Stimulated activated naive CD8-positive, alpha-beta T cell treated with anti-CD3 and anti-CD28 coated beads, Interleukin-15, amount 100 ng/mL, for 72 hours (primary cell): ENCODE data around the gene MEIOB.
"Not testable (repeated sequence)": the region's sequence is repeated elsewhere in the genome, so short reads cannot be mapped to it uniquely, and the experiment has no call there.

Experiments
- ATAC-seq: fragments of 150-1000 bp; cut with Tn5 transposase; 2 replicates; pipeline ENCODE4 v1.10.0; 2021; ENCODE audit warnings: mild to moderate bottlenecking, moderate library complexity
- DNase-seq, 2 donors: peaks; one replicate each; pipeline ENCODE4 v3.0.0; 2021 to 2022
- H3K27ac Mint-ChIP-seq, 2 donors: one replicate each; pipeline ENCODE4 v1.8.0; 2022; ENCODE audit warnings: mild to moderate bottlenecking in 2 of 2, mixed read lengths in 2 of 2, moderate library complexity in 2 of 2
- H3K27me3 Mint-ChIP-seq: one replicate; pipeline ENCODE4 v1.8.0; 2022; ENCODE audit warnings: mixed read lengths
- H3K4me1 Mint-ChIP-seq: one replicate; pipeline ENCODE4 v1.8.0; 2022; ENCODE audit warnings: mild to moderate bottlenecking, mixed read lengths
- H3K4me3 Mint-ChIP-seq, 2 donors: one replicate each; pipeline ENCODE4 v1.8.0; 2022; ENCODE audit warnings: mild to moderate bottlenecking in 2 of 2, mixed read lengths in 2 of 2, moderate library complexity in 1 of 2
- H3K9me3 Mint-ChIP-seq, 2 donors: one replicate each; pipeline ENCODE4 v1.8.0; 2022; ENCODE audit warnings: mixed read lengths in 2 of 2

Gene MEIOB

DNA sequence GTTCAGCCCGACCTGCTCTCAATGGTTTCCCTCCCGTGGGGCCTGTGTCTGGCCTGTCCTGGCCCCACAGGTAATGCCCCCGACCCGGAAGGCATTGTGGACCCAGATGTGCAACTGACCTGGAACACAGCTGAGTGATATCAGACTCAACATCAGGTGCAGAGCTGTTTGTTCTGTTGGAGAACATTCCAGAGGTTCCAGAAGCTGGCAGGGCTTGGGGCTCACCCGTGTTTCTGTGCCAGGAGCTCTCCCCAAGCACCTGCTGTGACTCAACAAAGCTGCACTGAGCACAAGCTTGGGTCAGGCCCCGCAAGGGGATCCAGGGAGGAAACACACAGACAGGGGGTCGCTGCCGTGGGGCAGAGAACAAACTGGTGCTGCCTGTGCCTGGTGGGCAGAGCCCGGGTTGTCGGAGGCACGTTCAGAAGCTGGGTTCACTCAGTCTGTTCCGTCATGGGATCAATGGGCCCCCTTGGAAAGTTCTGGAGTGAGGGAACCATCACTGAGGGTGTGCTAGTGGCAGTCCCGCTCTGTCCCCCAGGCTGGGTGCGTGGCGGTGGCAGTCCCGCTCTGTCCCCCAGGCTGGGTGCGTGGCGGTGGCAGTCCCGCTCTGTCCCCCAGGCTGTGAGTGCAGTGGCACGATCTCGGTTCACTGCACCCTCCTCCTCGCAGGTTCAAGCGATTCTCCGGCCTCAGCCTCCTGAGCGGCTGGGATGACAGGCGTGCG lies 24.1 kb upstream of the MEIOB start:
- ATAC-seq (no peak), DNase-seq (no peak)
- H3K4me3 Mint-ChIP-seq = no peak overlapping the region

DNA sequence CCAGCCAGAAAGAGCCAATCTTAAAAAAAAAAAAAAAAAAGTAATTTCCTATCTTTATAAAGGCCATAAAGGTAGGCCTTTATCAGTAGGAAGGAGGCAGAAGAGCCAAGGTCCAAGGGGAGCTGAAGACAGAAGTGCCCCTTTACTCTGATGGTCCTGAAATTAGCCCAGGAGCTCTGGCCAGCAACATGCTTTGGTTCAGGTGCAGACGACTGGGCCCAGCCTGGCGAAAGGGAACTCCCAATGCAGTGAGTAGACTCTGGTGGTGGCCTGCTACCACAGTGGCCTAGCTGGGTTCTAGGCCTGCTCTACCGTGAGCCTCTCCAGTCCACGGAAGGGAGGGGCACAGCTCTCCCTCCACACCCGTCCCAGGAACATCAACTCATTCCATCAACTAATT lies 23.1 kb upstream of the MEIOB start:
- Mint-ChIP-seq H3K27me3 (peaks cover 31% of the 10 kb centered on the region), H3K27ac (no peak overlapping the region), H3K4me1 (no peaks in the 10 kb centered on the region), H3K4me3 (no peak overlapping the region), H3K9me3 (no peaks in the 10 kb centered on the region)
- DNase-seq = no peak
- no peak for ATAC-seq

More for the DNA sequence above, 24.1 kb upstream of the MEIOB start:
- Mint-ChIP-seq H3K27ac (no peak overlapping the region), H3K4me1 (no peaks in the 10 kb centered on the region), H3K9me3 (no peaks in the 10 kb centered on the region), H3K27me3 (peaks cover 22% of the 10 kb centered on the region)

- H3K27ac Mint-ChIP-seq = no peak overlapping the region
- ATAC-seq (no peak), DNase-seq (no peak)
- H3K9me3 Mint-ChIP-seq = no peaks in the 10 kb centered on the region
- no peak overlapping the region for H3K4me3 Mint-ChIP-seq
- H3K4me1 Mint-ChIP-seq = no peaks in the 10 kb centered on the region
- H3K27me3 Mint-ChIP-seq = peaks cover 33% of the 10 kb centered on the region
These were observed 18.7 kb upstream of the MEIOB start for GRCh38 chr16:1890708-1891050.

- no peak for ATAC-seq
- no peak overlapping the region for H3K4me3 Mint-ChIP-seq
These were observed 18.2 kb upstream of the MEIOB start for GRCh38 chr16:1890024-1890707.

DNA sequence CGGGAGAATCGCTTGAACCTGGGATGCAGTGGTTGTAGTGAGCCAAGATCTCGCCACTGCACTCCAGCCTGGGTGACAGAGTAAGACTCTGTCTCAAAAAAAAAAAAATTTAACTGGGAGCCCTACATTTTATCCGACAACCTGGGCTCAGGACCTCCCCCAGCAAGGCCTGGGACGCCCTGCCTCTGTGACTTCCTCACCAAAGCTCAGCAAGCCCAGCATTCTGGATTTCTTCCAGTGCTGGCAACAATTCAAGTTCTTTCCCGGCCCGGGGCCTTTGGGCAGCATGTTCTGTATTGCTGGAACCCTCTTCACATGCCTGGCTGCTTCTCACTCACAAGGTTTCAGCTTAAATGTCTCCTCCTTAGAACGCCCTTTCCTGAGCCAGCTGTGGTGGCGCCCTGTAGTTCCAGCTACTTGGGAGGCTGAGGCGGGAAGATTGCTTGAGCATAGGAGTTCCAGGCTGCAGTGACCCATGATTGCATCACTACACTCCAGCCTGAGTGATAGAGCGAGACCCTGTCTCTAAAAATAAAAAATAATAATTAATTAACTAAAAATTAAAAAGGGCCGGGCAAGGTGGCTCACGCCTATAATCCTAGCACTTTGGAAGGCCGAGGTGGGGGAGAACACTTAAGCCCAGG lies 15.9 kb upstream of the MEIOB start:
- no peak for DNase-seq
- ATAC-seq = no peak
- Mint-ChIP-seq H3K4me1 (no peaks in the 10 kb centered on the region), H3K9me3 (no peaks in the 10 kb centered on the region), H3K27ac (no peak overlapping the region), H3K27me3 (peaks cover 49% of the 10 kb centered on the region), H3K4me3 (no peak overlapping the region)

More at GRCh38 chr16:1890024-1890707, 18.2 kb upstream of the MEIOB start:
- no peak for DNase-seq
- Mint-ChIP-seq H3K9me3 (no peaks in the 10 kb centered on the region), H3K4me1 (no peaks in the 10 kb centered on the region), H3K27me3 (peaks cover 36% of the 10 kb centered on the region), H3K27ac (no peak overlapping the region)

- no peak for DNase-seq
- H3K27ac Mint-ChIP-seq = no peak overlapping the region
- H3K9me3 Mint-ChIP-seq = no peaks in the 10 kb centered on the region
- no peaks in the 10 kb centered on the region for H3K4me1 Mint-ChIP-seq
- peaks cover 34% of the 10 kb centered on the region for H3K27me3 Mint-ChIP-seq
- no peak for ATAC-seq
- no peak overlapping the region for H3K4me3 Mint-ChIP-seq
These were observed 12.9 kb upstream of the MEIOB start for GRCh38 chr16:1884889-1885288.

- ATAC-seq (no peak), DNase-seq (no peak)
- peaks cover 29% of the 10 kb centered on the region for H3K27me3 Mint-ChIP-seq
- no peak overlapping the region for H3K27ac Mint-ChIP-seq
- H3K4me1 Mint-ChIP-seq = no peaks in the 10 kb centered on the region
- no peaks in the 10 kb centered on the region for H3K9me3 Mint-ChIP-seq
- H3K4me3 Mint-ChIP-seq = no peak overlapping the region
These were observed 12.3 kb upstream of the MEIOB start for GRCh38 chr16:1884155-1884760.

DNA sequence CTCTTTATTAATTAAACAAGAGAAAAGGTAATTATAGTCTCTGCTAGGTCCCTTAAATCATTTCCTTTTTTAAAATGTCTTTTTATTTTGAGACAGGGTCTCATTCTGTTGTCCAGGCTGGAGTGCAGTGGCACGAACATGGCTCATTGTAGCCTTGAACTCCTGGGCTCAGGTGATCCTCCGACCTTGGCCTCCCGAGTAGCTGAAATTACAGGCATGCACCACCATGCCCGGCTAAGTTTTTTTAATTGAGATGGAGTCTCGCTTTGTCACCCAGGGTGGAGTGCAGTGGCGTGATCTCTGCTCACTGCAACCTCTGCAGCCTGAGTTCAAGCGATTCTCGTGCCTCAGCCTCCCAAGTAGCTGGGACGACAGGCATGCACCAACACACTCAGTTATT lies 9.2 kb upstream of the MEIOB start:
- not testable (repeated sequence) for DNase-seq, H3K27ac Mint-ChIP-seq
- peaks cover 46% of the 10 kb centered on the region for H3K27me3 Mint-ChIP-seq

DNA sequence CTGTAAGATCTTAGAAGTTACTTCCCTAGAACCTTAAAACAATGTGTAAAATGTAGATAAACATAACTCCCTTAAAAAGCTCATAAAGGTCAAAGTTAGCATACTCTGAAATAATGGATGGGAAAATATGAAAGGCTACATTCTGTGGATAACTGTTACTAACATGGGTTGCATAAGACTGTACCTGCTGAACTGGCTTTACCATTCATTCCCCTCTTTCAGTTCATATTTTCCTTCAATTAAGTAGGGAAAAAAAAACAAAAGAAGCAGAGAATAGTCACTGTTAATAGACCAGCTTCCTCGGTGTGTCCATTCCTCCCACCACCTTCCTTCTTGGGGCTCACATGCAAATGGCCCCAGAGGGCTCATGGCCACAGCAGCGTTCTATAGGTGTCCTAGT lies 7.5 kb upstream of the MEIOB start:
- Mint-ChIP-seq H3K27ac (no peak overlapping the region), H3K27me3 (peaks cover 51% of the 10 kb centered on the region), H3K4me3 (no peak overlapping the region), H3K9me3 (no peaks in the 10 kb centered on the region), H3K4me1 (no peaks in the 10 kb centered on the region)
- DNase-seq (no peak), ATAC-seq (no peak)

More for the DNA sequence above, 9.2 kb upstream of the MEIOB start:
- H3K4me1 Mint-ChIP-seq, H3K9me3 Mint-ChIP-seq, H3K4me3 Mint-ChIP-seq, ATAC-seq: not testable (repeated sequence)

- no peak for DNase-seq
- Mint-ChIP-seq H3K27me3 (peaks cover 50% of the 10 kb centered on the region), H3K4me3 (no peak overlapping the region), H3K4me1 (no peaks in the 10 kb centered on the region), H3K27ac (no peak overlapping the region), H3K9me3 (no peaks in the 10 kb centered on the region)
- ATAC-seq = no peak
These were observed 6.3 kb upstream of the MEIOB start for GRCh38 chr16:1878256-1878655.

- Mint-ChIP-seq H3K4me3 (no peak overlapping the region), H3K9me3 (no peaks in the 10 kb centered on the region), H3K4me1 (no peaks in the 10 kb centered on the region), H3K27ac (no peak overlapping the region), H3K27me3 (peaks cover 54% of the 10 kb centered on the region)
- DNase-seq (no peak), ATAC-seq (no peak)
These were observed 5.8 kb upstream of the MEIOB start for GRCh38 chr16:1877804-1878203.

DNA sequence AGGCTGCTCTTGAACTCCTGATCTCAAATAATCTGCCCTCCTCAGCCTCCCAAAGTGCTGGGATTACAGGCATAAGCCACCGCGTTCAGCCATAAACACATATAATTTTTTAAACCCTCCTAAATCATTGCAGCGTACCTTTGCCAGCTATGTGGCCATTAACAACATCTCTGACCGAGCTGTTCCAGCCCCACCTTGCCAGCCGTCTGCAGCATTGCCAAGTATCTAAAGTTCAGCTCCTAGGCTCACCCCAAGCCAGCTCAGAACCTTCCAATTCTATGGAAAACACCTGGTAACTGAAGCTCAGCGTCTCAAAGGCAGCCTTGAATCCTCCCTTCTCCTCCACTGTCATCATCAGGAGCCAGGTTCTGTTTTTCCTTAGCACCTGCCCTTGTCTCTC lies 5.1 kb upstream of the MEIOB start:
- peaks cover 61% of the 10 kb centered on the region for H3K27me3 Mint-ChIP-seq
- H3K4me1 Mint-ChIP-seq = peaks cover 6% of the 10 kb centered on the region
- DNase-seq (no peak), ATAC-seq (no peak)
- H3K4me3 Mint-ChIP-seq = no peak overlapping the region
- H3K9me3 Mint-ChIP-seq = peaks cover 0 to 4% of the 10 kb centered on the region in 2 donors
- H3K27ac Mint-ChIP-seq = no peak overlapping the region

- Mint-ChIP-seq H3K9me3 (peaks cover 0 to 7% of the 10 kb centered on the region in 2 donors), H3K27ac (no peak overlapping the region), H3K27me3 (peaks cover 64% of the 10 kb centered on the region), H3K4me3 (no peak overlapping the region), H3K4me1 (peaks cover 8% of the 10 kb centered on the region)
- ATAC-seq (no peak), DNase-seq (no peak)
These were observed 4.5 kb upstream of the MEIOB start for GRCh38 chr16:1876468-1876867.

- not testable (repeated sequence) for H3K9me3 Mint-ChIP-seq, H3K4me3 Mint-ChIP-seq, H3K4me1 Mint-ChIP-seq, H3K27ac Mint-ChIP-seq, DNase-seq, ATAC-seq
- H3K27me3 Mint-ChIP-seq = peaks cover 64% of the 10 kb centered on the region
These were observed 4.1 kb upstream of the MEIOB start for GRCh38 chr16:1876066-1876465.

DNA sequence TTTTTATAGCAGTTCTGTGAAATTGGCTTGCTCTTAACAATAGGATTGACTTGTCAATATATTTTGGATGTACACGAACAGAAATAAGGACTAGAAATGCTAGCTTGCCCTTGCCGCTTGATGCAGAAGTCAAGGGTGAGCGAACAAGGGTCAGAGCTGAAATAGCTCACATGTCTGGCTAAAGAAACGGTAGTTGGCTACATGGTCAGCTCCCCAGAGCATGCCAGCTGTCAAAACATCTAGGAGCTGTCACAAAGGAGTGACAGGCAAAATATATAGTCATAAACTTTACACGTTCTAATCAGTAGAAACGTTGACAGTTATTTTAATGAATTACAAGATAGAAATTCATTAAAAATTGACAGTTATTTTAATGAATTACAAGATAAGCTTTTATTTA lies 2.9 kb upstream of the MEIOB start:
- peaks cover 64% of the 10 kb centered on the region for H3K27me3 Mint-ChIP-seq
- H3K4me1 Mint-ChIP-seq = peaks cover 8% of the 10 kb centered on the region
- DNase-seq (no peak), ATAC-seq (no peak)
- H3K4me3 Mint-ChIP-seq = no peak overlapping the region
- H3K27ac Mint-ChIP-seq = no peak overlapping the region
- peaks cover 0 to 7% of the 10 kb centered on the region in 2 donors for H3K9me3 Mint-ChIP-seq
